Islet precursor cell (in vitro differentiated cells): Measurements from ENCODE around the gene CPN2.
A peak's percentile ranks its signal among the peaks of the same experiment; 100 is the strongest.

Experiments used
- DNase-seq: peaks from one replicate; pipeline ENCODE4 v3.0.0-alpha.2; 2018

CPN2 gene

GRCh38 chr3:194327218-194328052 is 23.7 kb downstream of the CPN2 start:
- DNase-seq, result no peak

DNA sequence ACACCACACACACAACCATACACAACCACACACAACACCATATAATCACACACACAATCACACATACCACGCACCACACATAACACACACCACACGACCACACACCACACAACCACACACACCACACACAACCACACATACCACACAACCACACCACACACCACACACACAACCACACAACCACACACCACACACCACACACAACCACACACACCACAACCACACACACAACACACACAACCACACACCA is 24.2 kb downstream of the CPN2 start:
- no peak for DNase-seq

GRCh38 chr3:194326192-194326967 is 24.7 kb downstream of the CPN2 start:
- DNase-seq, result no peak

- no peak for DNase-seq
These were observed 25.5 kb downstream of the CPN2 start for GRCh38 chr3:194325424-194326153.

DNA sequence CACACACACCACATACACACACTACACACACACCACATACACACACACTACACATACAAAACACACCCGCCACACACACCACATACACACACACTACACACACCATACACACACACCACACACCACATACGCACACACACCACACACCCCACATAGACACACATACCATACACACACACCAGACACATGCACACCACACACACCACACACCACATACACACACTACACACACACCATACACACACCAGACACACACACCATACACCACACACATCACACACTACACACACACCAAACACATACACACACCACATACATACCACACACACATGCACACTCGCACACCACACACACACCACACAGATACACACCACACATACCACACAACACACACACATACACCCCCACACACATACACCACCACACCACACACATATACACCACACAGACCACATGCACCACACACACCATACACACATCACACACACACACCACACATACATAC is 26.3 kb downstream of the CPN2 start:
- DNase-seq, result no peak

DNA sequence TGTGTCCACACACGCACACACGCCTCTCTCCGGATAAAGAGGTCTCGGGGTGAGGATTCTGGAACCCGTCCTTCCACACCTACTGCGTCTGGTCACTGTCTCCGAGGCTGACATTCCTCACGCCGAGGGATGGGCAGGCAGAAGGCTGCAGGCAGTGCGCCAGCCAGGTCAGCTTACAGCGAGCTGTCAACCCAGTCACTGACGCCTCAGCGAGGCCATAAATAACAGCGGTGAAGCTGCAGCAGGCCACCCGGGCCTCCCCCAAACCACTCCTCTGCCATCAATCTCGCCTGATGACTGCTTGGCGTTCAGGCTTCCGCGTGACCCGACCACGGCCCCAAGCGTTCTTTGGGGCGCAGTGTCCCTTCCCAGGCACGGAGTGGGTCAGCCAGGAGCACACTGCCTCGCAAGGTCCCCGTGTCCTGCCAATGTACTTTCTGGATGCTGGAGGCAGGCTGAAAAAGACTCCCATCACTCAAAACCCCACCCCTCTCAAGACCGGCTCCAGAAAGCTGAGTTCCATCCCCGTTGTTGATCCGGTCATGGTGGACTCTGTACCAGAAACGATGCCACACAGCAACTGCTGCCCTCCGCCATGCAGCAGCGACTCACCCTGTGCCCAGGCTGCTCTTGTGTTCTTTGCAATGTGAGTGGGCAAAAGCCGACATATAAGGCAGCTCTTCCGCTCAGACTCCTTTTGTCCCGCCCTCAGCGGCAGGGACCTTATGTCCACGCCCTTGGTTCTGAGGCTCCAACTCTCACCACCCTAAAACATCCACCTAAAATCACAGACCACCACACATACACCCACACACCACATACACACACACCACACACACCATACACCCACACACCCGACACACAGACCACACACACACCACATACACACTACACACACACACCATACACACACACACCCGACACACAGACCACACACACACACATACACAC is 27.1 kb downstream of the CPN2 start:
- peak; percentile 93 for DNase-seq

DNA sequence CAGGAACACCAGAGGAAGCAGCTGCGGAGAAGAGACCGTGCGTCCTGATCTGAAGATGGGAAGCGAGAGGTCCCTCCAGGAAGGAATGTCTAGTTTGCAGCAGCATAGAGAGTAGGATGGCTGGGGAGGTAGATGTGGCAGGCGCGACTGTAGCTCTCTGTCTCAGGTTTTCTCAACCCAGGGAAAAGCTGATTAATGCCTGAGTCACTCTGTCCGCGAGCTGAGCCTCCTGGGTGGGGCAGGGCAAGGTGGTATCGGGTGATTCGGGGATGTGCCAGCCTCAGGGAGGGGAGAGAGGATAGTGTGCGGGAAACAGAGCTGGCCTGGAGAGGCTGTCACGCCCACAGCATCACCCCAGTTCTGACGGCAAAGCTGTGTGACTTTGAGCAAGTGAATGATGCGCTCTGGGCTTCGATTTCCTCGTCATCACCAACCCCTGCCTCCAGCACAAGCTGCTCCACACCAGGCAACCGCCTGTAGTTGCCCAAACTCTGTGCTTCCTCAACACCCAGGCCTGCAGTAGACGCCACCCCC is 28.4 kb downstream of the CPN2 start:
- no peak for DNase-seq

GRCh38 chr3:194321693-194322640 is 29.2 kb downstream of the CPN2 start:
- DNase-seq, result no peak

GRCh38 chr3:194320744-194321243 is 30.3 kb downstream of the CPN2 start:
- no peak for DNase-seq

DNA sequence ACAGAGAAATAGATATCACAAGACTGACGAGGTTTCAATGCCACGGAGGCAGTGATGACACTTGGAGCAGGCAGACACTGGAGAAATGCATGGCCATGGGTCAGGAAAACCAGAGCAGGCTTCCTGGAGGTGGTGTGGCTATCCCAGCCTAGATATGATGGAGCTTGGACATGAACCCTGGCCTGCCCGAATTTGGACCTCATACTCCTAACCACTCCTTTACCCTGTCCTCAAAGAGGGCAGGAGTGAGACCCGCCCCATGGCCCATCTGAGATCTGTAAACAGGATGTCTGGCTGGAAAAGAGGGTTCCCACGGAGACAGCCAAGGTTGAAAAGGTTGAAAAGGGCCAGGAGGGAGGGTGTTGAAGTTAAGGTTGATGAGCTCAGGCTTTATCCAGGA is 31.0 kb downstream of the CPN2 start:
- no peak for DNase-seq

GRCh38 chr3:194318511-194319161 is 32.5 kb downstream of the CPN2 start:
- no peak for DNase-seq

DNA sequence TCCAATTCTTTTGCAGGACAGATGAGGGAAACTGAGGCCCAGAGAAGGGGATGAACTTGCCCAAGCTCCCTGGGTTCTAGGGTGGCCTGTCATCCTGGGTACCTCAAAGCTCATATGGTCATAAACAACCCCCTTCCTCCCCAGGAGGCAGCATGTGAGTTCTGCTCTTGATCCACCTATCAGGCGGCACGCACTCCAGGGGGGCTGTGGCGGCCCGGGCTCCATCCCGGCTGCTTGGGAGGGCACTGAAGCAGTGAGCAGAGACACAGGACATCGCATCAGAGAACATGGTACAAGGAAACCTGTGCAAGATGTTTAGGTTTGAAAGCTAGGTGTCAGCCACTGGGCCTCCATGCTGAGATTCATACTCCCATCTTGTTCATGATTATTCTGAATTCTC is 34.2 kb downstream of the CPN2 start:
- no peak for DNase-seq

GRCh38 chr3:194315965-194316361 is 35.2 kb downstream of the CPN2 start:
- no peak for DNase-seq

DNA sequence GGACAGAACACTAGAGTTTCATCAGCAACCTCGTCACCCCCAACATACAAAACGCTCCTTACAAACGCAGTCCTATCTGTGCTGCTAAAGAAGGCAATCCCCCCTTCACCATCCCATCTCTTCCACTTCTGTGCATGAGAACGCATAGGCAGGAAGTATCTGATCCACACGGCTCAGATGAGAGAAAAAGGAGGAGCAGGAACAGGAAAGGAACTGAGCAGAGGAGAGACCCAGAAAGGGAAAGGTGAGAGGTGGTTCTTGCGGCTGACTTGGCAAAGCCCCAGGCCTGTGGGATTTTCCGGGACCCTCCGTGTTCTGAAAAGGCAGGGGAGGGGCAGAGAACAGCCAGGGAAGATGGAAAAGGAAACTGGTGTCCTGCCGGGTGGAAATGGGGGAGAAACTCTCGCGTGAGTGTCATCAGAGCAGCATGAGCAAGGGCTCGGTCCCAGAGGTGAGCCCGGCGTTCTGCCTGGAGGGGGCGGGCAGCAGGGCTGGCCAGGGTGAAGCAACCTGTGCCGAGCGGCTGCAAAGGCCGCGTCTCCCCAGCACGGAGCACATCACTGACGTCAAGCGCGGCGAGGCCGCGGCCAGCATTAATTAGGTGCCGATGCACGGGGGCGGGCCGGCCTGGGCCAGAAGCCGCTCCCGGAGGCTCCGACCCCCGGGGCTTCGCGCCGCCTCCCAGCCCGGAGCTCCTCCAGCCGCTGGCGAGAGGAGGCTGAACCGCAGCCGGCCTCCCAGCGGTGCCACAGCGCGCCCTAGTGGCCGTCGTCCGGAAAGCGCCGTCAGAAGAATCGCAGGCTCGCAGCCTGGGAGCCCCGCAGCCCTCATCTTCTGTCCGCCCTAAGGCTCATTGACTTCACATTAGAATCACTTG is 35.8 kb downstream of the CPN2 start:
- DNase-seq, result peak; percentile 96

GRCh38 chr3:194314388-194315068 is 36.6 kb downstream of the CPN2 start:
- peak; percentile 73 for DNase-seq

DNA sequence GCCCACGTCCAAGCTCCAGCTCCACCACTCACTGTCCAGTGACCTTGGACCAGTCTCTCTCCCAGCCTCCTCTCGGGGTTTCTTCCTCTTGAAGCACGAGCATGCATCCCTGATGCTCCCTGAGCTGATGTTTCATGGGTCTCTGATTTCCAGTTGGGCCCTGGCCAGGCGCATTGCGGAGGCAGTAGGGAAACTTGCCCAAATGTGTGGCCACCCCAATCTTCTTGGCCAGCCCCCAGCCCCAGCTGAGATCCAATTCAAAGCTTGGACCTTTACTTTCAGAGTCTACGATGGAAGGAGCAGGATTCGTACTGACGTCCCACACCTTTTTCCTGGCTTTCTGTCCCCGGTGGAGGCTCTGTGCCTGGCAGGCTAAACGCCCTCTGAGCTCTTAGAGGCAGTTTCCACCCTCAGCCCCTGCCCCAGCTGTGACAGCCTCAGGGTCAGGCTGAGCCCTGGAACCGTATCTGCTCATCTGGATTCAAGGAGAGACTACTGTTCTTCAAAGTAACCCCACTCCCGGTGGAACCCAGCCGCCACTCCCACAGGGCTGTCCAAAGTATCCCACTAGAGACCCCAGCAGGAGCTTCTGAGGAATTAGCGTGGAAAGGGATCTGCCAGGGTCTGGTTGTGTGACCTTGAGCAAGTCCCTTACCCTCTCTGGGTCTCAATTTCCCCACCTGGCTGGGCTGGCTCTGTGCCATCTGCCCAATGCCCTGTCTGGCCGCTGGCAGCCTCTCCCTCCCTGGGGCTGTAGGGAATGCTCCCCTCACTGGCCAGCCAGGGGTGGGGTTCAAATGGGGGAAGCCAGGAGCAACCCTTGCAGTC is 37.4 kb downstream of the CPN2 start:
- peak; percentile 73 for DNase-seq

GRCh38 chr3:194312743-194313281 is 38.3 kb downstream of the CPN2 start:
- DNase-seq, result no peak
